ENCODE measurements around the gene CDK5R1. TPM values are rescaled to one million over a fixed set of nuclear protein-coding genes. Genes with fewer than 3 reads are reported as not detected.

CDK5R1 gene
- polyA plus RNA-seq, 1 donor (not counting 4 experiments of a cell fraction or from before 2014, with no cell fraction given): 2.9 TPM

DNA sequence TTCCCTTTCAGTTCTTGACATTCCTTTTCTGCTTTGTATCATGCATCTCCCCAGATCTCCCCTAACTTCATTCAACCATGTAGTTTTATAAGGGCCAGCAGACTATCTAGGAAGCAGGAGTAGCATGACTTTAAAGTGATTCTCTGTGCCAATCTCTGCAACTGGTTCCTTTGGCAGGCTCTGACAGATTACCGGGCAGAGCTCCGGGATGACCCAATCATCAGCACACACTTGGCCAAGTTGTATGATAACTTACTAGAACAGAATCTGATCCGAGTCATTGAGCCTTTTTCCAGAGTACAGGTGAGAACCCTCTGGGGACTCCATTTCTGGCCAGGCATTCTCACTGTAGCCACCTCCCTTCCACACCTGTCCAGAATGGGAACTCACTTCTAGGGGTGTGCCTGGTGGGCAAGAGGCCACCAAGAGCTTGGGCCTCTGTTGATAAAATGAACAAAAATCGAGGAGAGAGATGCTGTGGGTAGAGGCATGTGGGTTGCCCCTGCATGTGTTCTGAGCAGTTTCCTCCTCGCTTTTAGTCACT, 7.6 kb upstream of the CDK5R1 start:
- TF ChIP-seq EZH2 (IDR thresholded peaks at IDR 0.05; ENCODE audit: low read length): no peak
- TF ChIP-seq, protein P1, sequence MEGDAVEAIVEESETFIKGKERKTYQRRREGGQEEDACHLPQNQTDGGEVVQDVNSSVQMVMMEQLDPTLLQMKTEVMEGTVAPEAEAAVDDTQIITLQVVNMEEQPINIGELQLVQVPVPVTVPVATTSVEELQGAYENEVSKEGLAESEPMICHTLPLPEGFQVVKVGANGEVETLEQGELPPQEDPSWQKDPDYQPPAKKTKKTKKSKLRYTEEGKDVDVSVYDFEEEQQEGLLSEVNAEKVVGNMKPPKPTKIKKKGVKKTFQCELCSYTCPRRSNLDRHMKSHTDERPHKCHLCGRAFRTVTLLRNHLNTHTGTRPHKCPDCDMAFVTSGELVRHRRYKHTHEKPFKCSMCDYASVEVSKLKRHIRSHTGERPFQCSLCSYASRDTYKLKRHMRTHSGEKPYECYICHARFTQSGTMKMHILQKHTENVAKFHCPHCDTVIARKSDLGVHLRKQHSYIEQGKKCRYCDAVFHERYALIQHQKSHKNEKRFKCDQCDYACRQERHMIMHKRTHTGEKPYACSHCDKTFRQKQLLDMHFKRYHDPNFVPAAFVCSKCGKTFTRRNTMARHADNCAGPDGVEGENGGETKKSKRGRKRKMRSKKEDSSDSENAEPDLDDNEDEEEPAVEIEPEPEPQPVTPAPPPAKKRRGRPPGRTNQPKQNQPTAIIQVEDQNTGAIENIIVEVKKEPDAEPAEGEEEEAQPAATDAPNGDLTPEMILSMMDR (optimal IDR thresholded peaks at IDR 0.05 in 1 of 3, IDR thresholded peaks at IDR 0.05 in 1 of 3, conservative IDR thresholded peaks at IDR 0.05 in 1 of 3; ENCODE audit: extremely low read depth in 1 of 3, insufficient read depth in 2 of 3, low read length in 3 of 3): no peak
- no peaks in the 10 kb centered on the region for H3K9me1 ChIP-seq (ENCODE audit: control insufficient read depth, extremely low read depth, insufficient read depth, low read length)
- H3K9me3 ChIP-seq (ENCODE audit: control insufficient read depth, low read depth, low read length): no peaks in the 10 kb centered on the region
- no peaks in the 10 kb centered on the region for H3K27me3 ChIP-seq (ENCODE audit: control insufficient read depth, extremely low read depth, insufficient read depth, low read length)
- dilution Hi-C loops (cut with MboI; ENCODE audit: extremely low pct_ligation_motif_present, low sequenced_read_pairs): no loop called here
- FAIRE-seq (no peak), DNase-seq (ENCODE audit: low read depth, low spot score) (no peak)
- H3K4me1 ChIP-seq (ENCODE audit: control insufficient read depth, extremely low read depth, insufficient read depth, low read length): no peaks in the 10 kb centered on the region
- H2AFZ ChIP-seq (ENCODE audit: control insufficient read depth, low read length): no peak overlapping the region
- no peaks in the 10 kb centered on the region for H3K79me2 ChIP-seq (ENCODE audit: control insufficient read depth, insufficient read depth, low read length)
- no peaks in the 10 kb centered on the region for H4K20me1 ChIP-seq (ENCODE audit: control insufficient read depth, extremely low read depth, insufficient read depth, low read length)
- H3K4me2 ChIP-seq (ENCODE audit: control insufficient read depth, extremely low read depth, insufficient read depth, low read depth, low read length): no peak overlapping the region
- no peak overlapping the region for H3K27ac ChIP-seq (ENCODE audit: control insufficient read depth, insufficient read depth, low read length)
- no peak overlapping the region for H3K9ac ChIP-seq (ENCODE audit: control insufficient read depth, extremely low read depth, insufficient read depth, low read length)
- H3K36me3 ChIP-seq (ENCODE audit: control insufficient read depth in 2 of 2, extremely low read depth in 1 of 2, insufficient read depth in 2 of 2, low read length in 2 of 2): peaks cover 16 to 58% of the 10 kb centered on the region in 2 experiments
- no peak overlapping the region for H3K4me3 ChIP-seq (ENCODE audit: control insufficient read depth in 2 of 3, extremely low read depth in 1 of 3, insufficient read depth in 2 of 3, low read depth in 1 of 3, low read length in 3 of 3)

DNA sequence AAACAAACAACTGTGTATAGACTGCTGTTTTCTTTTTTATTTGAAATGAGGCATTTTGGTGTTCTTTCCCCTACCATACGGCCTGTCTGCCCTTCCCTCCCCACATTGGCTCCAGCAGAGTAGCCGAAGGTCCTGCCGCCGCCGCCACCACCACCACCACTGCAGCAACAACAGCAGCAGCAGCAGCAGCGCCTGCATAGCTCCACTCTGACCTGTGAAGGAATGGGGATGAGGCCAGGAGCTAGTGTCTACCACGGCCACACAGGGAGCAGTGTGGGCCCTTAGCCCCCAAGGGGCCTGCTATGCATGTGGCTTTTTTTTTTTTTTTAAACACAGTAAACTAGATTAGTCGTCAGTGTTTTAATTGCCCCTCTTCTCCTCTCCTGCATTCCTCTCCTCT, 5.6 kb upstream of the CDK5R1 start:
- Histone ChIP-seq H3K27ac (ENCODE audit: control insufficient read depth, insufficient read depth, low read length) (no peak overlapping the region), H3K9me1 (ENCODE audit: control insufficient read depth, extremely low read depth, insufficient read depth, low read length) (no peaks in the 10 kb centered on the region), H3K27me3 (ENCODE audit: control insufficient read depth, extremely low read depth, insufficient read depth, low read length) (no peaks in the 10 kb centered on the region), H3K9ac (ENCODE audit: control insufficient read depth, extremely low read depth, insufficient read depth, low read length) (no peak overlapping the region), H3K9me3 (ENCODE audit: control insufficient read depth, low read depth, low read length) (no peaks in the 10 kb centered on the region), H3K4me3 (ENCODE audit: control insufficient read depth in 2 of 3, extremely low read depth in 1 of 3, insufficient read depth in 2 of 3, low read depth in 1 of 3, low read length in 3 of 3) (no peak overlapping the region), H2AFZ (ENCODE audit: control insufficient read depth, low read length) (no peak overlapping the region), H3K4me1 (ENCODE audit: control insufficient read depth, extremely low read depth, insufficient read depth, low read length) (no peaks in the 10 kb centered on the region), H3K36me3 (ENCODE audit: control insufficient read depth in 2 of 2, extremely low read depth in 1 of 2, insufficient read depth in 2 of 2, low read length in 2 of 2) (peaks cover 6 to 43% of the 10 kb centered on the region in 2 experiments), H4K20me1 (ENCODE audit: control insufficient read depth, extremely low read depth, insufficient read depth, low read length) (no peaks in the 10 kb centered on the region), H3K79me2 (ENCODE audit: control insufficient read depth, insufficient read depth, low read length) (no peaks in the 10 kb centered on the region), H3K4me2 (ENCODE audit: control insufficient read depth, extremely low read depth, insufficient read depth, low read depth, low read length) (no peak overlapping the region)
- TF ChIP-seq, protein P1 (optimal IDR thresholded peaks at IDR 0.05 in 1 of 3, IDR thresholded peaks at IDR 0.05 in 1 of 3, conservative IDR thresholded peaks at IDR 0.05 in 1 of 3; ENCODE audit: extremely low read depth in 1 of 3, insufficient read depth in 2 of 3, low read length in 3 of 3): no peak
- dilution Hi-C loops (cut with MboI; ENCODE audit: extremely low pct_ligation_motif_present, low sequenced_read_pairs): no loop called here
- DNase-seq (ENCODE audit: low read depth, low spot score) (no peak), FAIRE-seq (no peak)

All from keratinocyte (primary cell).